ENCODE results near the gene IFTAP. TPM values are rescaled to one million over a fixed set of nuclear protein-coding genes. Genes with fewer than 3 reads are reported as not detected.
A peak's percentile ranks its signal among the peaks of the same experiment; 100 is the strongest.

The IFTAP gene
- total RNA-seq, 1 donor from 2014 or later: 15.2 TPM

- TF ChIP-seq, protein P1, sequence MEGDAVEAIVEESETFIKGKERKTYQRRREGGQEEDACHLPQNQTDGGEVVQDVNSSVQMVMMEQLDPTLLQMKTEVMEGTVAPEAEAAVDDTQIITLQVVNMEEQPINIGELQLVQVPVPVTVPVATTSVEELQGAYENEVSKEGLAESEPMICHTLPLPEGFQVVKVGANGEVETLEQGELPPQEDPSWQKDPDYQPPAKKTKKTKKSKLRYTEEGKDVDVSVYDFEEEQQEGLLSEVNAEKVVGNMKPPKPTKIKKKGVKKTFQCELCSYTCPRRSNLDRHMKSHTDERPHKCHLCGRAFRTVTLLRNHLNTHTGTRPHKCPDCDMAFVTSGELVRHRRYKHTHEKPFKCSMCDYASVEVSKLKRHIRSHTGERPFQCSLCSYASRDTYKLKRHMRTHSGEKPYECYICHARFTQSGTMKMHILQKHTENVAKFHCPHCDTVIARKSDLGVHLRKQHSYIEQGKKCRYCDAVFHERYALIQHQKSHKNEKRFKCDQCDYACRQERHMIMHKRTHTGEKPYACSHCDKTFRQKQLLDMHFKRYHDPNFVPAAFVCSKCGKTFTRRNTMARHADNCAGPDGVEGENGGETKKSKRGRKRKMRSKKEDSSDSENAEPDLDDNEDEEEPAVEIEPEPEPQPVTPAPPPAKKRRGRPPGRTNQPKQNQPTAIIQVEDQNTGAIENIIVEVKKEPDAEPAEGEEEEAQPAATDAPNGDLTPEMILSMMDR (IDR thresholded peaks at IDR 0.05): peak; percentile 75
- DNase-seq (no peak), ATAC-seq (peak; percentile 71 to 76)
- Histone ChIP-seq H3K27ac (no peak overlapping the region), H3K4me1 (no peaks in the 10 kb centered on the region), H3K4me3 (no peak overlapping the region), H3K36me3 (no peaks in the 10 kb centered on the region), H3K9me3 (no peaks in the 10 kb centered on the region), H3K27me3 (ENCODE audit: low read depth) (no peaks in the 10 kb centered on the region)
- intact Hi-C loops (cut with DNase I): no loop called here
Observed at GRCh38 chr11:36702330-36703054, 108.2 kb downstream of the IFTAP start.

GRCh38 chr11:36703055-36703404 lies 108.7 kb downstream of the IFTAP start:
- intact Hi-C loops (cut with DNase I): no loop called here
- Histone ChIP-seq H3K27me3 (ENCODE audit: low read depth) (no peaks in the 10 kb centered on the region), H3K4me1 (no peaks in the 10 kb centered on the region), H3K27ac (no peak overlapping the region), H3K4me3 (no peak overlapping the region), H3K36me3 (no peaks in the 10 kb centered on the region), H3K9me3 (no peaks in the 10 kb centered on the region)
- no peak for DNase-seq
- no peak for ATAC-seq
- TF ChIP-seq, protein P1 (IDR thresholded peaks at IDR 0.05): no peak

Other genes with a start within 250 kb of the IFTAP start
- 13.7 TPM for gene TRAF6, start 84.2 kb upstream of the IFTAP start, total RNA-seq
- gene RAG1, start 26.5 kb upstream of the IFTAP start, total RNA-seq: 1.3 TPM
- gene RAG2, start 3.7 kb downstream of the IFTAP start, total RNA-seq: not detected

Data from lower lobe of right lung (tissue), 2 donors.